HepG2 (cell line): ENCODE measurements around the gene GBA3.

Experiments used
- SMARCE1 ChIP-seq: fragments of 450-650 bp; IDR thresholded peaks from 2 replicates; pipeline ENCODE4 v1.6.1; 2017; ENCODE audit warnings: borderline replicate concordance
- SOX6 ChIP-seq, 2 experiments: fragments of 450-650 bp in 1 of 2; sonication (generic) in 1 of 2; formaldehyde crosslinking in 1 of 2; IDR thresholded peaks; 2 replicates each; pipeline versions ENCODE4 v1.4.0 to v1.6.1; 2017 to 2020; ENCODE audit warnings: antibody characterized with exemption in 1 of 2, mild to moderate bottlenecking in 1 of 2, missing genetic modification reagents in 1 of 2
- TARDBP ChIP-seq: sonication (generic); formaldehyde crosslinking; IDR thresholded peaks from 2 replicates; pipeline ENCODE4 v1.8.0; 2022; ENCODE audit warnings: mild to moderate bottlenecking, missing genetic modification reagents
- TEF ChIP-seq: sonication (generic); formaldehyde crosslinking; IDR thresholded peaks from 2 replicates; pipeline ENCODE4 v1.5.0; 2020; ENCODE audit warnings: missing genetic modification reagents
- ZNF30 ChIP-seq: sonication (generic); formaldehyde crosslinking; IDR thresholded peaks from 2 replicates; pipeline ENCODE4 v1.5.0; 2020; ENCODE audit warnings: mild to moderate bottlenecking, missing genetic modification reagents

GRCh38 chr4:22713841-22714240 lies 21.1 kb downstream of the GBA3 start:
- TF ChIP-seq SMARCE1, result no peak
- no peak for TF ChIP-seq TARDBP
- no peak for TF ChIP-seq SOX6 (IDR thresholded peaks at IDR 0.05)
- no peak for TF ChIP-seq SOX6 (CRISPR knock-in tag; IDR thresholded peaks at IDR 0.05)
- no peak for TF ChIP-seq ZNF30
- no peak for TF ChIP-seq TEF (CRISPR knock-in tag)
